Measurements from ENCODE around the gene TRIM43. TPM values are rescaled to one million over a fixed set of nuclear protein-coding genes. Genes with fewer than 3 reads are reported as not detected.
"Not testable (repeated sequence)": the region's sequence is repeated elsewhere in the genome, so short reads cannot be mapped to it uniquely, and the experiment has no call there.

TRIM43 gene
- polyA plus RNA-seq: not detected

GRCh38 chr2:95591701-95592100, at the start of gene TRIM43:
Gene TRIM43, plus strand, starts transcription at chr2:95592001. Its CDS starts 2,023 bp downstream, at chr2:95594024.
- H3K4me1 Mint-ChIP-seq; H3K36me3 Mint-ChIP-seq; H3K27me3 Mint-ChIP-seq (ENCODE audit: low read depth in 3 of 3); H3K27ac Mint-ChIP-seq; H3K9me3 Mint-ChIP-seq; DNase-seq; H3K4me3 Mint-ChIP-seq: not testable (repeated sequence)

GRCh38 chr2:95551055-95551568, 40.7 kb upstream of the TRIM43 start:
- Mint-ChIP-seq H3K4me3 (no peak overlapping the region), H3K36me3 (no peaks in the 10 kb centered on the region), H3K9me3 (peaks cover 0 to 4% (median 0%) of the 10 kb centered on the region in 6 donors), H3K4me1 (no peaks in the 10 kb centered on the region), H3K27me3 (ENCODE audit: low read depth in 3 of 3) (peaks cover 5 to 12% (median 7%) of the 10 kb centered on the region in 3 donors), H3K27ac (no peak overlapping the region)
- no peak for DNase-seq

DNA sequence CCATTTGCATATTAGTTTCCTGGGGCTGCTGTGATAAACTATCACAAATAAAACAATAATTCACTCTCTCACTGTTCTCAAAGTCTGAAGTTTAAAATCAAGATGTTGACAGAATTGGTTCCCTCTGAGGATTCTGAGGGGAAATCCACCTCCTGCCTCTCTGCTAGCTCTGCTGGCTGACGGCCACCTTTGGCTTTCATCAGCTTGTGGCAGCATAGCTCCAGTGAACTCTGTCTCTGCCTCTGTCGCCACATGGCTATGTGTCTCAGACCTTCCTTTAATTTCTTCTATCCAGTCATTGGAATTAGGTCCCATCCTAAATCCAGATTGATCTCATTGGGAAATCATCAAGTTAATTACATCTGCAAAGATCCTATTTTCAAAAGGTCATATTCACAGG, 38.9 kb upstream of the TRIM43 start:
- no peak overlapping the region for H3K27ac Mint-ChIP-seq
- H3K4me3 Mint-ChIP-seq: no peak overlapping the region
- DNase-seq: no peak
- H3K36me3 Mint-ChIP-seq: no peaks in the 10 kb centered on the region
- H3K9me3 Mint-ChIP-seq: peaks cover 0 to 4% (median 0%) of the 10 kb centered on the region in 6 donors
- no peaks in the 10 kb centered on the region for H3K4me1 Mint-ChIP-seq
- peaks cover 3 to 12% (median 7%) of the 10 kb centered on the region in 3 donors for H3K27me3 Mint-ChIP-seq (ENCODE audit: low read depth in 3 of 3)

DNA sequence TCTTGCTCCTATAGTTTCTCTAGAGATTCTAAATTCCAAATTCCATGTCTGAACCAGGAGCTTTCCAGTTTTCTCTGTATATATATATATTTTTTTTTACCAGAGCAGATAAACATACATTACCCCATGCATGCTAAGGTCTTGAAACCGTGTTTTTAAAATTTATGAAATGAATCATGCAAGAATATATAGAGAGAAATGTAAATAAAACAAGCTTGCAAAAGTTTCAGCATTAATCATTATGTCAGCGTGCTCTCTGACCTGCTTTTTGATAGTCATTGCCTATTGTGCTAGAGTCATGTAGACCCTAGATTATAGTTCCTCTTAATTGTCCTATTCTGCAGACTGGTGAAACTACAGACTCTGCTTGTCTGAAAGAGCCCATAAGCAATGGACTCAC, 22.6 kb upstream of the TRIM43 start:
- H3K27ac Mint-ChIP-seq: no peak overlapping the region
- no peak for DNase-seq
- no peak overlapping the region for H3K4me3 Mint-ChIP-seq
- peaks cover 0 to 2% (median 0%) of the 10 kb centered on the region in 6 donors for H3K9me3 Mint-ChIP-seq
- no peaks in the 10 kb centered on the region for H3K36me3 Mint-ChIP-seq
- H3K4me1 Mint-ChIP-seq: no peaks in the 10 kb centered on the region
- peaks cover 8 to 16% (median 15%) of the 10 kb centered on the region in 3 donors for H3K27me3 Mint-ChIP-seq (ENCODE audit: low read depth in 3 of 3)

- peaks cover 4 to 6% (median 6%) of the 10 kb centered on the region in 3 donors for H3K27me3 Mint-ChIP-seq (ENCODE audit: low read depth in 3 of 3)
- H3K27ac Mint-ChIP-seq: no peak overlapping the region
- H3K4me3 Mint-ChIP-seq: no peak overlapping the region
- H3K4me1 Mint-ChIP-seq: no peaks in the 10 kb centered on the region
- no peak for DNase-seq
- peaks cover 0 to 2% (median 0%) of the 10 kb centered on the region in 6 donors for H3K9me3 Mint-ChIP-seq
- H3K36me3 Mint-ChIP-seq: no peaks in the 10 kb centered on the region
These were observed 17.9 kb upstream of the TRIM43 start for GRCh38 chr2:95573866-95574265.

DNA sequence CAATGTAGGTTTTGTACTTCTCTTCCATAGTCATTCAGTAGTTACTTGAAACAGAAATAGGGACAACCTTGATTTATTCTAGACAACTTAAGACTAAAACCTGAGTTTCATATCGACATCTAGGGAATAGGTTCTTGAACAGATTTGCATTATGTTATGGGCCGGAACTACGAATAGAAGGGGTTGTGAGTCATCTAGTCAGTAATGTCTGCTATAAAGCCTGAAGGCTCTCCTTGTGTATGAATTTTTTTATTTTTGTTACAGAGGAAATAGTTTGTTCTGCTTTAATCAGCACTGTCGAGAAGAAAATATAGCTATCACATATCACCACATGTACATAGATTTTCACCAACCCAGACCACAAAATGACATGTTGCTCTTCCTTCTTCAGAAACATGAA, 17.3 kb upstream of the TRIM43 start:
- no peaks in the 10 kb centered on the region for H3K36me3 Mint-ChIP-seq
- H3K9me3 Mint-ChIP-seq: peaks cover 0 to 4% (median 0%) of the 10 kb centered on the region in 6 donors
- H3K4me3 Mint-ChIP-seq: no peak overlapping the region
- H3K4me1 Mint-ChIP-seq: no peaks in the 10 kb centered on the region
- H3K27me3 Mint-ChIP-seq (ENCODE audit: low read depth in 3 of 3): peaks cover 4 to 6% (median 4%) of the 10 kb centered on the region in 3 donors
- DNase-seq: no peak
- H3K27ac Mint-ChIP-seq: no peak overlapping the region

GRCh38 chr2:95575857-95576256, 15.9 kb upstream of the TRIM43 start:
- Mint-ChIP-seq H3K36me3 (no peaks in the 10 kb centered on the region), H3K4me1 (no peaks in the 10 kb centered on the region), H3K4me3 (no peak overlapping the region), H3K27me3 (ENCODE audit: low read depth in 3 of 3) (peaks cover 0 to 2% (median 2%) of the 10 kb centered on the region in 3 donors), H3K9me3 (peaks cover 0 to 4% (median 0%) of the 10 kb centered on the region in 6 donors), H3K27ac (no peak overlapping the region)
- no peak for DNase-seq

DNA sequence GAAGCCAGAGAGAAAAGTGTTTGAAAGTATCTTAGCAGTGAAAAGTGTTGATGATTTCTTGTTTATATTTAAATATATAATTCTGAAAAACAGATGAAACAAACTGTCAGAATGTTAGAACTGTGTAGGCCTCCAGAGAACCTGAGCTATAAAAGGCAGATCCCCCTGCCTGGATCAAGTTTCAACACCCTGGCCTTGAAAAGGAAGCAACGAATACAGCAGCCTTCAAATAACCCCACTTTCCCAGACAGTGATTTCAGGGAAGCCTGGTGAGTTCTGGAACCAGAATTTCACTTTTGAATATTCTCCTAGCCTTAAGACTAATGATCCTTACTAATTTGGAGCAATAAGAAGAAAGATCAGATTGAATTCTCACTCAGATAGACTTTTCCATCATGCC, 13.3 kb upstream of the TRIM43 start:
- DNase-seq: no peak
- Mint-ChIP-seq H3K36me3 (no peaks in the 10 kb centered on the region), H3K4me1 (no peaks in the 10 kb centered on the region), H3K9me3 (peaks cover 0 to 4% (median 0%) of the 10 kb centered on the region in 6 donors), H3K27ac (no peak overlapping the region), H3K4me3 (no peak overlapping the region), H3K27me3 (ENCODE audit: low read depth in 3 of 3) (peaks cover 0 to 6% (median 1%) of the 10 kb centered on the region in 3 donors)

- not testable (repeated sequence) for H3K27ac Mint-ChIP-seq; H3K9me3 Mint-ChIP-seq; H3K27me3 Mint-ChIP-seq (ENCODE audit: low read depth in 3 of 3); DNase-seq; H3K4me3 Mint-ChIP-seq; H3K4me1 Mint-ChIP-seq; H3K36me3 Mint-ChIP-seq
These were observed 8.3 kb upstream of the TRIM43 start for GRCh38 chr2:95583545-95583944.

DNA sequence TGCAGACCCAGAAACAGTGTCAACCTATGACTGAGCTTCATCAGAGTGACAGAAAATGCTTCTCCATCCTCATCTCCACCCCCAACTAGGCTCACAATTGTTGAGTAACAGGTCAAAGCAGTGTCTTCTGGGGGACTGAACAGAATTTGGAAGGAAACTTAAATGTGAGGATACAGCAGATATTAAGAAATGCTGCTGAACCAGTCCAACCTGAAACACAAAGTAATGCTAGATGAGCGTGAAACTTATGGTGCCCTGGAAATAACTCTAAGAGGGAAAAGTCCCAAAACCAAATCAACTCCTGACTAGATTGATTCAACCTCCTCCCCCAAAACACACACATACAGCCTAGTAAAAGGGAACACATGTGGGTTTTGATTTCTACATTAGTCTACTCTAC, 7.5 kb upstream of the TRIM43 start:
- not testable (repeated sequence) for DNase-seq; H3K9me3 Mint-ChIP-seq; H3K27me3 Mint-ChIP-seq (ENCODE audit: low read depth in 3 of 3)

DNA sequence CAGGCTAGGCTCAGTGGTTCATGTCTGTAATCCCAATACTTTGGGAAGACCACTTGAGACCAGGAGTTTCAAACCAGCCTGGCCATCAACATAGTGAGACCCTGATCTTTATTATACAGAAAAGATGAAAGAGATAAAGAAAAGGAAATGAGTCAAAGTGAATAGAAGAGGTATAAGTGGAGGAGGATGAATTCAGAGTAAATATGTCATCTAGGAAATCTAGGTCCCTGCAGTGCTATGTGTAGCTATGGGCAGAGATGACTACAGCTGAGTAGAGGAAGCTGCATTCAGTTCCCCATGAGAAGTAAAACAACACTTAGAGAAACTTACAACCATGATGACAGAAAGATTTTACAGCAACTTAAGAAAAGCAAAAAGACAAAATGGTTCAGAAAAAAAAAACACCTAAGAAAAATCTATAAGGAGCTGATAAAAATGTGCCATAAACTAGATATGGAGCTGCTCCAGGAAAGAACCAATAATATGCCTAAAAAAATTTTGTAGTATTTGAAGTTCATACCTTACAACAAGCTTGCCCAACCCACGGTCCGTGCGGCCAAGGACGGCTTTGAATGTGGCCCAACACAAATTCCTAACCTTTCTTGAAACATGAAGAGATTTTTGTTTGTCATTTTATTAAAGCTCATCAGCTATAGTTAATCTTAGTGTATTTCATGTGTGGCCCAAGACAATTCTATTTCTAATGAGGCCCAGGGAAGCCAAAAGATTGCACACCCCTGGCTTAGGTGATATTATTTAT, 1.8 kb upstream of the TRIM43 start:
- not testable (repeated sequence) for H3K36me3 Mint-ChIP-seq; H3K27ac Mint-ChIP-seq; DNase-seq; H3K27me3 Mint-ChIP-seq (ENCODE audit: low read depth in 3 of 3); H3K4me1 Mint-ChIP-seq; H3K9me3 Mint-ChIP-seq; H3K4me3 Mint-ChIP-seq

More for the DNA sequence above, 7.5 kb upstream of the TRIM43 start:
- H3K4me1 Mint-ChIP-seq, H3K27ac Mint-ChIP-seq, H3K36me3 Mint-ChIP-seq, H3K4me3 Mint-ChIP-seq: not testable (repeated sequence)

DNA sequence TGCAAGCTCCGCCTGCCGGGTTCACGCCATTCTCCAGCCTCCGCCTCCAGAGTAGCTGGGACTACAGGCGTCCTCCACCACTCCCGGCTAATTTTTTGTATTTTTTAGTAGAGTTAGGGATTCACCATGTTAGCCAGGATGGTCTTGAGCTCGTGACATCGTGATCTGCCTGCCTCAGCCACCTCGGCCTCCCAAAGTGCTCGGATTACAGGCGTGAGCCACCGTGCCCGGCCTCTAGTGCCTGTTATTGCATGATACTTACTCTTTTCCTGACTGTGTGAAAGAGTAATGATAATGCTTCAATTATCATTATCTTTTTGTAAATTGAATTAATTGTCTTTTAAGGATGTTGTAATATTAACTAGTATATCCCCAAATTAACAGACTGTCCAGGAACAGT, 1.2 kb downstream of the TRIM43 start:
- H3K4me3 Mint-ChIP-seq; H3K36me3 Mint-ChIP-seq; H3K4me1 Mint-ChIP-seq; H3K9me3 Mint-ChIP-seq; H3K27me3 Mint-ChIP-seq (ENCODE audit: low read depth in 3 of 3); H3K27ac Mint-ChIP-seq; DNase-seq: not testable (repeated sequence)

DNA sequence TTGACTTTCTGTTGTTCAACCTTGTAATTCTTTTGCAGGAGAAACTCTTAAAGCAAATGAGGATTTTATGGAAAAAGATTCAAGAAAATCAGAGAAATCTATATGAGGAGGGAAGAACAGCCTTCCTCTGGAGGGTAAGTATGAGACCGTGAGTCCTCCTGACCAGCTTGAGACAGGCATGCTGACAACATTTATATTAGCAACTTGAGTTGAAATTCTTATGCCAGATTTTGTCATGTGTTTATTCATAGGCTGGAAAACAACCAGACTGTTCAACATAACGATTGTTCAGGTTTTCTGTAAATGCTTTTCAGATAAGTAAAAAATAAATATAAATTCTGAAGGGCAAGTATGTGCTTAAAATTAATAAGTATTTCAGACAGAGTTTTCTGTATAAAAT, 3.2 kb downstream of the TRIM43 start:
- H3K36me3 Mint-ChIP-seq; H3K4me1 Mint-ChIP-seq; H3K27me3 Mint-ChIP-seq (ENCODE audit: low read depth in 3 of 3); DNase-seq; H3K9me3 Mint-ChIP-seq; H3K27ac Mint-ChIP-seq; H3K4me3 Mint-ChIP-seq: not testable (repeated sequence)

GRCh38 chr2:95601301-95601700, 9.5 kb downstream of the TRIM43 start:
- DNase-seq: not testable (repeated sequence)

DNA sequence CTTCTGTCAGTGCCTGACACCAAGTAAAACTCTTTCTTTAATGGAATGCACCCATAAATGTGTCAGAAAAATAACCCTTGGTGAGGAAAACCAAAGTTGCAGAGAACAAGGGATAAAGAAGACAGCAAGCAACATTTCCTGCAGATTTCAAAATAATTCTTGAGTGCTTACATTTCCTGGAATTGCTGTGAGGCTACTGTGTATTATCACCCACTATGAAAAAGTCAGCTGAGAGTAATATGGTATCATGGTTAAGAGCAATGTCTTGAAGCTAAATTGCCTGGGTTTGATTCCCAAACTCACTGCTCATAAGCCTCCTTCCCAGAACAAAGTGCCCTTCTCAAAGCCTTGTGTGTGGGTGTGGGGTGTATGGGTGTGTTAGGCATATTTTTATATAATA, 10.3 kb downstream of the TRIM43 start:
- H3K4me3 Mint-ChIP-seq; H3K4me1 Mint-ChIP-seq; H3K9me3 Mint-ChIP-seq; H3K27ac Mint-ChIP-seq; DNase-seq; H3K36me3 Mint-ChIP-seq; H3K27me3 Mint-ChIP-seq (ENCODE audit: low read depth in 3 of 3): not testable (repeated sequence)

More at GRCh38 chr2:95601301-95601700, 9.5 kb downstream of the TRIM43 start:
- H3K9me3 Mint-ChIP-seq; H3K36me3 Mint-ChIP-seq; H3K27me3 Mint-ChIP-seq (ENCODE audit: low read depth in 3 of 3); H3K4me3 Mint-ChIP-seq; H3K4me1 Mint-ChIP-seq; H3K27ac Mint-ChIP-seq: not testable (repeated sequence)
